Neutrophil (primary cell): Measurements from ENCODE around the gene DHX40.
A peak's percentile ranks its signal among the peaks of the same experiment; 100 is the strongest.
"Not testable (repeated sequence)": the region's sequence is repeated elsewhere in the genome, so short reads cannot be mapped to it uniquely, and the experiment has no call there.

Experiments used
- H3K27ac ChIP-seq: fragments of 200-600 bp; sonication (generic); 2 replicates; pipeline ENCODE4 v1.5.1; 2016; ENCODE audit warnings: mild to moderate bottlenecking, moderate library complexity
- H3K27me3 ChIP-seq: fragments of 200-600 bp; sonication (generic); 2 replicates; pipeline ENCODE4 v1.6.0; 2016; ENCODE audit warnings: mild to moderate bottlenecking
- H3K36me3 ChIP-seq: fragments of 200-600 bp; sonication (generic); 2 replicates; pipeline ENCODE4 v1.5.1; 2017
- H3K4me1 ChIP-seq, 2 experiments: fragments of 200-600 bp in 1 of 2; sonication (generic) in 1 of 2; 1 replicate in 1 of 2; 2 replicates in 1 of 2; pipeline versions ENCODE4 v1.5.1 to v1.6.1; 2013 to 2016; ENCODE audit warnings: low read depth in 1 of 2, low read length in 1 of 2, mild to moderate bottlenecking in 1 of 2, moderate library complexity in 1 of 2; ENCODE audit not compliant: control insufficient read depth in 1 of 2, insufficient read depth in 1 of 2
- H3K4me3 ChIP-seq, 2 experiments: fragments of 200-600 bp in 1 of 2; sonication (generic) in 1 of 2; 1 replicate in 1 of 2; 2 replicates in 1 of 2; pipeline ENCODE4 v1.5.1; 2013 to 2016; ENCODE audit warnings: low read depth in 1 of 2, low read length in 1 of 2, mild to moderate bottlenecking in 1 of 2, moderate library complexity in 1 of 2
- H3K9me3 ChIP-seq: fragments of 200-600 bp; sonication (generic); 2 replicates; pipeline ENCODE4 v1.5.1; 2016
- TF ChIP-seq, protein P1 (sequence below): fragments of 200-600 bp; sonication (generic); IDR thresholded peaks from 2 replicates; pipeline ENCODE4 v1.5.1; 2016; ENCODE audit warnings: antibody characterized with exemption

The DHX40 gene

GRCh38 chr17:59534583-59534982 lies 30.8 kb upstream of the DHX40 start:
- H3K9me3 ChIP-seq: no peaks in the 10 kb centered on the region
- TF ChIP-seq, protein P1, sequence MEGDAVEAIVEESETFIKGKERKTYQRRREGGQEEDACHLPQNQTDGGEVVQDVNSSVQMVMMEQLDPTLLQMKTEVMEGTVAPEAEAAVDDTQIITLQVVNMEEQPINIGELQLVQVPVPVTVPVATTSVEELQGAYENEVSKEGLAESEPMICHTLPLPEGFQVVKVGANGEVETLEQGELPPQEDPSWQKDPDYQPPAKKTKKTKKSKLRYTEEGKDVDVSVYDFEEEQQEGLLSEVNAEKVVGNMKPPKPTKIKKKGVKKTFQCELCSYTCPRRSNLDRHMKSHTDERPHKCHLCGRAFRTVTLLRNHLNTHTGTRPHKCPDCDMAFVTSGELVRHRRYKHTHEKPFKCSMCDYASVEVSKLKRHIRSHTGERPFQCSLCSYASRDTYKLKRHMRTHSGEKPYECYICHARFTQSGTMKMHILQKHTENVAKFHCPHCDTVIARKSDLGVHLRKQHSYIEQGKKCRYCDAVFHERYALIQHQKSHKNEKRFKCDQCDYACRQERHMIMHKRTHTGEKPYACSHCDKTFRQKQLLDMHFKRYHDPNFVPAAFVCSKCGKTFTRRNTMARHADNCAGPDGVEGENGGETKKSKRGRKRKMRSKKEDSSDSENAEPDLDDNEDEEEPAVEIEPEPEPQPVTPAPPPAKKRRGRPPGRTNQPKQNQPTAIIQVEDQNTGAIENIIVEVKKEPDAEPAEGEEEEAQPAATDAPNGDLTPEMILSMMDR: no peak
- no peak overlapping the region for H3K27ac ChIP-seq
- H3K27me3 ChIP-seq: no peaks in the 10 kb centered on the region
- H3K4me3 ChIP-seq: no peak overlapping the region
- no peaks in the 10 kb centered on the region for H3K36me3 ChIP-seq
- H3K4me1 ChIP-seq: peaks cover 18 to 21% of the 10 kb centered on the region in 2 experiments

DNA sequence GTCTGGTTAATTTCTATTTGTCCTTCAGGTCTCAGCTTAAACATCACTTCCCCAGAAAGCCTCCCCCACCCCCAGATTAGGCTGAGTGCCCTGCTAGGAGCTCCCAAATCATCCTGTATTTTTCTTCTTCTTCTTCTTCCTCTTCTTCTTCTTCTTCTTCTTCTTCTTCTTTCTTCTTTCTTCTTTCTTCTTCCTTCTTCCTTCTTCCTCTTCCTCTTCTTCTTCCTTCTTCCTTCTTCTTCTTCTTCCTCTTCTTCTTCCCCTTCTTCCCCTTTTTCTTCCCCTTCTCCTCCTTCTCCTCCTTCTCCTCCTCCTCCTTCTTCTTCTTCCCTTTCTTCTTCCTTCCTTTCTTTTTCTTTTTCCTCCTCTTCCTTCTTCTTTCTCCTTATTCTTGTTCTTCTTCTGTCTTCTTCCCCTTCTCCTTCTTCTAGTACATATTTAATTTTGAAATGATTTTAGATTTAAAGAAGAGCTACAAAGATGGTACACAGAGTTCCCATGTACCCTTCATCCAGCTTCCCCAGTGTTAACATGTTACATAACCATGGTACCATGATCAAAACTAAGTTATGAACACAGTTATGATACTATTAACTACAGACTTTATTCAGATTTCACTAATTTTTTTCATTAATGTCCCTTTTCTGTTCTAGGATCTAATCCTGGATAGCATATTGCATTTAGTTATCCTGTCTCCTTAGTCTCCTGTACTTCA lies 27.1 kb upstream of the DHX40 start:
- peaks cover 10 to 12% of the 10 kb centered on the region in 2 experiments for H3K4me1 ChIP-seq
- peak overlapping the region; percentile 54 for H3K27ac ChIP-seq
- H3K36me3 ChIP-seq: no peaks in the 10 kb centered on the region
- no peaks in the 10 kb centered on the region for H3K27me3 ChIP-seq
- no peaks in the 10 kb centered on the region for H3K9me3 ChIP-seq
- TF ChIP-seq, protein P1: no peak
- no peak overlapping the region for H3K4me3 ChIP-seq

DNA sequence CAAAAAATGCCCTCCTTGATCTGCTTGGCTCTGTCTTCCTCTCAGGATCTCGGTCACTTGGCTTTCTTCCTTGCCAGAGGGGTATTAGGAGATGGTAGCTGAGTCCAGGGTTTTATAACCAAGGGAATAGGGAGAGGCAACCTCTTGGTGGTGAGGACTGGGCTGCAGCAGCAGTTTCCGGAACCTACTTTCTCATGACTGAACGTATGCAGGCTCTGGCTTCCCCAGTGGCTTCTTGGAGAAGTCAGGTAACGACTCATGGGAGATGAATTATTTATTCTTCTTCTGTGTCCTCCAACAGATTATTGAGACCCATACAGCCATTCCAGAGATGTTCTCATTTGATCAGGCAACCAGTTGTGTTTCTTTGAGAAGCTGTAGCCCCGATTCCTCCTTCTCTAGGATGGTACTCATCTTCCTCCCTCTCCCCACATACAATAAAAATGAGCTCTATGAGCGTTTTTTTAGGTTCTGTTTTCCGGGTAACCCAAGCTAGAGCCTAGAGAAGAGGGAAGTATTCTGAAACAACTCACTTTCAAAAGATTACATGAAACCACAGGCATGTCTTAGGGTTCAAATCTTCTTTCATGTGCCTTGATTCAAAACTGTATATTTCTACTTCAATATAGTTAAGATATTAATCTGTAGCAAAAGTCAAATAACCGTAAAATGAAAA lies 22.3 kb upstream of the DHX40 start:
- H3K9me3 ChIP-seq: no peaks in the 10 kb centered on the region
- no peaks in the 10 kb centered on the region for H3K36me3 ChIP-seq
- peaks cover 0 to 6% of the 10 kb centered on the region in 2 experiments for H3K4me1 ChIP-seq
- peak overlapping the region; percentile 17 for H3K27ac ChIP-seq
- no peaks in the 10 kb centered on the region for H3K27me3 ChIP-seq
- TF ChIP-seq, protein P1: no peak
- H3K4me3 ChIP-seq: no peak overlapping the region

GRCh38 chr17:59545942-59546341 lies 19.5 kb upstream of the DHX40 start:
- H3K27me3 ChIP-seq: no peaks in the 10 kb centered on the region
- peaks cover 0 to 6% of the 10 kb centered on the region in 2 experiments for H3K4me1 ChIP-seq
- no peaks in the 10 kb centered on the region for H3K36me3 ChIP-seq
- no peak overlapping the region for H3K27ac ChIP-seq
- TF ChIP-seq, protein P1: no peak
- H3K4me3 ChIP-seq: no peak overlapping the region
- H3K9me3 ChIP-seq: no peaks in the 10 kb centered on the region

DNA sequence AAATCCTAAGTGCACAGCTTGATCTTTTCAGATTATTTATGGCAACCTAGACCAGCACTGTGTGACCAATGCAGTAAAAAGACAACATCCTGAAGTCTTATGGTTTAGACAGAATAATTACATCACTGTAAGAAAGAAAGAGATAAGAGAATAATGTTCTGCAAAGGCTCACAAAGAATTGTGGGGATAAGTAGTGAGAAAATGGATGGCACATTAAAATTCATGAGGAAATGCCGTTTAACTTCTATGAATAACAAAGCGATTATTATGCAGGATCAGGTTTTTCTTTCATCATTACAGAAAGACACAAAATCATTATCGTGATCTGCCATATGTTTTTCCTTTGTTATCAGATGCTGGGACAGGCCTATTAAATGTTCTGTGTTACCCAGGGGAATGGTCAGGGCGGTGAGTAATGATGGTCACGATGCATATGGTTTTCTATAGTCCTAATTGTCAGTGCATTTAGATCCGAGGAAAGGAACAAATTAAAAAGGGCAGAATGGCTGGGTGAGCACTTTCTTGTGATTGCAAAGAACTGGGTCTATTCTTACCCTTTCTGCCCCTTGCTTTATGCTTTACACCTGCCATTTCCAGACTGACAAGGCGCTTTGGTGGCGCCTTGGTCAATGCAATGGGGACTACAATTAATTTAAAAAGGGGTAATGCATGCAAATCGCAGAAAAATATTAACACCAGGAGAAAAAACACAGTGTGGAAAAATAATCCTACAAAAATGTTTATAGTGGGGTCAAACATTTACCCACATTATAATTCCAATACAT lies 18.1 kb upstream of the DHX40 start:
- Histone ChIP-seq H3K9me3 (no peaks in the 10 kb centered on the region), H3K4me3 (no peak overlapping the region), H3K27ac (no peak overlapping the region), H3K4me1 (peaks cover 0 to 6% of the 10 kb centered on the region in 2 experiments), H3K27me3 (no peaks in the 10 kb centered on the region), H3K36me3 (no peaks in the 10 kb centered on the region)
- TF ChIP-seq, protein P1: no peak

DNA sequence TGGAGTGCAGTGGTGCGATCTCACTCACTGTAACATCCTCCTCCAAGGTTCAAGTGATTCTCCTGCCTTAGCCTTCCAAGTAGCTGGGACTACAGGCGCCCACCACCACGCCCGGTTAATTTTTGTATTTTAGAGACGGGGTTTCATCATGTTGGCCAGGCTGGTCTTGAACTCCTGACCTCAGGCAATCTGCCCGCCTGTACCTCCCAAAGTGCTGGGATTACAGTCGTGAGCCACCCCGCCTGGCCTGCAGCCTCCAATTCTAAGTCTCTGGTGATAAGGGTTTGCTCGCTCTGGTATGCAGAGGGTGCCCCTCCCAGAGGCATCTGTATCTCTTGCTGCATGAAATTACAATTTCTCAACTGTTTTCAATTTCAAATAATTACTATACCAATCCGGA lies 16.4 kb upstream of the DHX40 start:
- H3K4me1 ChIP-seq: not testable (repeated sequence)

More for the DNA sequence above, 16.4 kb upstream of the DHX40 start:
- H3K27ac ChIP-seq, H3K9me3 ChIP-seq, H3K4me3 ChIP-seq, H3K36me3 ChIP-seq, H3K27me3 ChIP-seq: not testable (repeated sequence)
